ENCODE results near the gene EEF2K.

EEF2K gene

GRCh38 chr16:22255335-22255734 lies 49.3 kb downstream of the EEF2K start:
- DNase-seq: no peak

- DNase-seq: no peak
Measured at GRCh38 chr16:22257440-22257839, 51.4 kb downstream of the EEF2K start.

GRCh38 chr16:22260490-22260889 lies 54.4 kb downstream of the EEF2K start:
- no peak for DNase-seq

- no peak for DNase-seq
Measured at GRCh38 chr16:22262460-22262859, 56.4 kb downstream of the EEF2K start.

- no peak for DNase-seq
Measured at GRCh38 chr16:22264786-22265185, 58.7 kb downstream of the EEF2K start.

- DNase-seq: no peak
Measured at GRCh38 chr16:22265351-22265750, 59.3 kb downstream of the EEF2K start.

- no peak for DNase-seq
Measured at GRCh38 chr16:22266546-22266945, 60.5 kb downstream of the EEF2K start.

GRCh38 chr16:22267764-22268163 lies 61.7 kb downstream of the EEF2K start:
- no peak for DNase-seq

GRCh38 chr16:22270525-22270924 lies 64.4 kb downstream of the EEF2K start:
- no peak for DNase-seq

- DNase-seq: no peak
Measured at GRCh38 chr16:22272870-22273650, 67.0 kb downstream of the EEF2K start.

GRCh38 chr16:22274916-22275315 lies 68.8 kb downstream of the EEF2K start:
- DNase-seq: no peak

GRCh38 chr16:22278441-22279230 lies 72.6 kb downstream of the EEF2K start:
- no peak for DNase-seq

- no peak for DNase-seq
Measured at GRCh38 chr16:22282254-22282892, 76.3 kb downstream of the EEF2K start.

- no peak for DNase-seq
Measured at GRCh38 chr16:22284637-22285036, 78.6 kb downstream of the EEF2K start.

GRCh38 chr16:22285080-22285479 lies 79.0 kb downstream of the EEF2K start:
- DNase-seq: no peak

GRCh38 chr16:22291020-22291419 lies 84.9 kb downstream of the EEF2K start:
- no peak for DNase-seq

- no peak for DNase-seq
Measured at GRCh38 chr16:22291860-22292318, 85.8 kb downstream of the EEF2K start.

GRCh38 chr16:22292320-22292719 lies 86.2 kb downstream of the EEF2K start:
- no peak for DNase-seq

- DNase-seq: no peak
Measured at GRCh38 chr16:22293137-22294106, 87.3 kb downstream of the EEF2K start.

GRCh38 chr16:22296225-22297113 lies 90.4 kb downstream of the EEF2K start:
- peak; percentile 23 for DNase-seq

Measured in left hindlimb (tissue), 1 donor.